ENCODE data around the gene INTS15.

INTS15 gene

GRCh38 chr7:6589829-6590644 lies at the start of gene INTS15:
INTS15 (plus strand) TSS chr7:6590021; CDS start chr7:6590284, 263 bp downstream.
- peak; percentile 85 for TF ChIP-seq CTCF (IDR thresholded peaks at IDR 0.05)

- no peak for TF ChIP-seq CTCF (IDR thresholded peaks at IDR 0.05)
Measured at GRCh38 chr7:6542368-6542767, 47.5 kb upstream of the INTS15 start.

- no peak for TF ChIP-seq CTCF (IDR thresholded peaks at IDR 0.05)
Measured at GRCh38 chr7:6545398-6546126, 44.3 kb upstream of the INTS15 start.

GRCh38 chr7:6546498-6547251 lies 43.1 kb upstream of the INTS15 start:
- no peak for TF ChIP-seq CTCF (IDR thresholded peaks at IDR 0.05)

GRCh38 chr7:6547400-6547799 lies 42.4 kb upstream of the INTS15 start:
- no peak for TF ChIP-seq CTCF (IDR thresholded peaks at IDR 0.05)

GRCh38 chr7:6551016-6551511 lies 38.8 kb upstream of the INTS15 start, which contains the start of gene GRID2IP:
GRID2IP (minus strand) TSS chr7:6551461; CDS start chr7:6551436, 25 bp downstream.
- no peak for TF ChIP-seq CTCF (IDR thresholded peaks at IDR 0.05)

- TF ChIP-seq CTCF (IDR thresholded peaks at IDR 0.05), result no peak
Measured at GRCh38 chr7:6553448-6554044, 36.3 kb upstream of the INTS15 start.

Measured in LNCAP (cell line).